MM.1S (cell line): Measurements from ENCODE around the gene RWDD1.

Experiments
- EZH2 ChIP-seq: fragments of 300-600 bp; sonication (generic); optimal IDR thresholded peaks from 2 replicates; pipeline ENCODE3; 2017; ENCODE audit warnings: low read depth, mild to moderate bottlenecking, antibody characterized with exemption, low read length, mixed read lengths
- TF ChIP-seq, protein P1 (sequence below): fragments of 300-600 bp; sonication (generic); IDR thresholded peaks from 2 replicates; pipeline ENCODE4 v1.5.1; 2016; ENCODE audit warnings: antibody characterized with exemption, low read length, mixed read lengths

DNA sequence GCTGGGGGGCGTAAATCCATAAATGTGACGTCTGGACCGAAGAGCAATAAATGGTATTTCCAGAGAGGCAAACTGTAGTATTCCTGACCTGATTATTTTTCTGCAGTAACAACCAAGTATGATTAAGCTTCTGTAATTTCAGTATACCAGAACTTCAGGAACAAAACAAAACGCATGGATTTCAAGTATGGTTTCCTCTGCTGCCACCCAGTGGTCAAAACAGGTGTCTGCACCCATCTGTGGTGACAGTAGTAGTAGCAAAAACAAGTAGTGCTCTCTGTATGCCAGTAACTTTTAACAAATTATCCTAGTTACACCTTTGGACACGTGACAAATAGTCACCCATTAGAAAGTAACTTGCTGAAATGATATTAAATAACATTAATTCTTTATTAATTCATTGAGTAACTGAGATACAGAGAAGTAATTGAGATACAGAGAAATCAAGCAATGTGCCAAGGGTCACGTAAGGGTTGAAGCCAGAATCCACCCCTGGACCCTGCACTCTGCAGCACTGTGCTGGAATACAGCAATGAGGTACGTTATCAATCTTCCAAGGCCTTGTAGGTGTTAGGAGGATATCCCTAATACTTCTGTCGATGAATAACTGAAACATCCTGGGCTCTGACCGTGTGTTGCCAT lies 9.8 kb upstream of the RWDD1 start:
- no peak for TF ChIP-seq EZH2
- TF ChIP-seq, protein P1, sequence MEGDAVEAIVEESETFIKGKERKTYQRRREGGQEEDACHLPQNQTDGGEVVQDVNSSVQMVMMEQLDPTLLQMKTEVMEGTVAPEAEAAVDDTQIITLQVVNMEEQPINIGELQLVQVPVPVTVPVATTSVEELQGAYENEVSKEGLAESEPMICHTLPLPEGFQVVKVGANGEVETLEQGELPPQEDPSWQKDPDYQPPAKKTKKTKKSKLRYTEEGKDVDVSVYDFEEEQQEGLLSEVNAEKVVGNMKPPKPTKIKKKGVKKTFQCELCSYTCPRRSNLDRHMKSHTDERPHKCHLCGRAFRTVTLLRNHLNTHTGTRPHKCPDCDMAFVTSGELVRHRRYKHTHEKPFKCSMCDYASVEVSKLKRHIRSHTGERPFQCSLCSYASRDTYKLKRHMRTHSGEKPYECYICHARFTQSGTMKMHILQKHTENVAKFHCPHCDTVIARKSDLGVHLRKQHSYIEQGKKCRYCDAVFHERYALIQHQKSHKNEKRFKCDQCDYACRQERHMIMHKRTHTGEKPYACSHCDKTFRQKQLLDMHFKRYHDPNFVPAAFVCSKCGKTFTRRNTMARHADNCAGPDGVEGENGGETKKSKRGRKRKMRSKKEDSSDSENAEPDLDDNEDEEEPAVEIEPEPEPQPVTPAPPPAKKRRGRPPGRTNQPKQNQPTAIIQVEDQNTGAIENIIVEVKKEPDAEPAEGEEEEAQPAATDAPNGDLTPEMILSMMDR: peak; percentile 92
